Activated CD8-positive, alpha-beta memory T cell treated with anti-CD3 and anti-CD28 coated beads for 24 hours (primary cell): ENCODE measurements around the gene RAB5B.
"Not testable (repeated sequence)": the region's sequence is repeated elsewhere in the genome, so short reads cannot be mapped to it uniquely, and the experiment has no call there.

Source experiments
- DNase-seq: peaks from one replicate; pipeline ENCODE4 v3.0.0-alpha.2; 2020

The RAB5B gene

DNA sequence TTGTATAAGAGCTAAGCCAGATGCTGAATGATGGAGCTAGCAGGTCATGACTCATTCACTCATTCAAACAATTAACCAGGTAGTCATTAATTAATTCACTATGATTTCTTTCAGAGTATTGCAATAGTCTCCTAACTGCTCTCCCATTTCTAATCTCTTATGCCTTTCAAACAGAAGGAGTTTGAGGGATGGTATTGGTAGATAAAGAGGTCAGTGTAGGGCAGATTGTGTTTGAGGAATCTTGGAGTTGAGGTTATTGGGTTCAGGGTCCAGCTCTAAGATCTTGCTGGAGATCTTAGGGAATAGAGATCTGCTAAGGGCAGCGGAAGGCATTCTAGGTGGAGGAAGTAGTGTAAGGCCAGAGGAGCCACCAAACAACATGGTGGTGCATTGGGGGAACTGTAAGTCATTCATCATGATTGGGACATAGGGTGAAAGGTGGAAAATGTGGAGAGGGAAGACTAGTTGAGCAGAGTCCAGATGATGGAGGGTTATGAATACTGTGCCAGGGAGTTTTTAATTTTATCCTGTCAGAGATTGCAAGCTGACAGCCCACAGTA lies 31.2 kb upstream of the RAB5B start:
- DNase-seq: no peak

DNA sequence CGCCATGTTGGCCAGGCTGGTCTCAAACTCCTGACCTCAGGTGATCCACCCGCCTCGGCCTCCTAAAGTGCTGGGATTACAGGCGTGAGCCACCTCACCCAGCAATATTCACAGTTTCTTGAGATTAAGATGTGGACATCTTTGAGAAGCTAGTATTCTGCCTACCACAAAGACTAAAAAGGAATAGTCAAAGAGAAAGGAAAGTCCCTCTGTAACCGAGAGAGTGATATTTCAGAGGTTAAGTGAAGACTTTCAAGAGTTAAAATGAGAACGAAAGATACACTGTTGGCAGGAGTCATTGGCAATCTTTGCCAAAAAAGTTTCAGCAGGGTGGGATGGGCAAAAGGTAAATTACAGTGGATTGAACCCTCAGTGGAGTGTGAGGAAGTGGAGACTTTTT lies 27.3 kb upstream of the RAB5B start:
- no peak for DNase-seq

GRCh38 chr12:55955344-55955743 lies 18.5 kb upstream of the RAB5B start:
- no peak for DNase-seq

GRCh38 chr12:55955800-55956508 lies 17.9 kb upstream of the RAB5B start:
- peak; percentile 69 for DNase-seq

DNA sequence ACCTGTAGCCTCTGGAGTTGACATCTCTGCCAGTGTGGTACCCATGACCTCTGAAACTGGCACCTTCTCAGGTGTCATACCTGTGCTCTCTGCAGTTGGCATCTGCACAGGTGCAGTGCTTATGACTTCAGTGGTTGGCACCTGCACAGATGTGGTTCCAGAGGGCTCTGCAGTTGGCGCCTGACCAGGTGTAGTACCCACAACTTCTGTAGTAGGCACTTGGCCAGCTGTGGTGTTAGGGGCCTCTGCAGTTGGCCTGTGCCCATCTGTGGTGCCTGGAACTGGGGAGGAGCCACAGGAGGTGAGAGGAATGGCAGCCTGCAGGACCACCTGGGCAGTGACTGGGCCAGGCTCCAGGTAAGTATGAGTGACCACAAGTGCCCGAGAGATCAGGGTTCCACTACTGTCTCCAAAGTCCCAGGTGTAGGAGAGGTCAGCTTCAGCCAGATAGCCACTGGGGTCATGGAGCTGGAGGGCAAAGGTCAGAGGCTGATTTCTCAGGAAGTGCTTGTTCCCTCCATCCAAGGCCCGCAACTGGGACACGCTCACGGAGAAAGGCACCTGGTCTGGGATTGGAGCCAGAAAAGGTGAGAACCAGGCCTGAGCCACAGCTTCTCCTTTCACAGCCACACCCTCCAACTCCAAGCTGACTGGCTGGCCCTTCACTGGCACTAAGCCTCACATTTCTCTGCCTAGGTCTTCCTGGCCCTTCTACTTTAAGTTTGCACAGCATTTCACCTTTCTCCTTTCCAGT lies 16.6 kb upstream of the RAB5B start:
- DNase-seq: no peak

DNA sequence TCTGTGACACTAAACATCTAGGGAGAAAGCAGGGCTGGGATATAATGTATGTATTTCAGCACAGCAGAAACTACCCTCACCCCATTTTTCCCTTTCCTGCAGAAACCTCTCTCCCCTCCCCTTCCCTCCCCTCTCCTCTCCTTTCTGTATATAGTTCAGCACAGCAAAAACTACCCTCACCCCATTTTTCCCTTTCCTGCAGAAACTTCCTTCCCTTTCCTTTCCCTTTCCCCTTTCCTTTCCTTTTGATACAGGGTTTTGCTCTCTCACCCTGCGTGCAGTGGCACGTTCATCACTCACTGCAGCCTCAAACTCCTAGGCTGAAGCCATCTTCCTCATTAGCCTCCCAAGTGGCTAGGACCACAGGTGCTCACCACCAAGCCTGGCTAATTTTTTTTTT lies 10.1 kb upstream of the RAB5B start:
- DNase-seq: no peak

GRCh38 chr12:55965240-55965639 lies 8.6 kb upstream of the RAB5B start:
- no peak for DNase-seq

GRCh38 chr12:55965941-55966407 lies 7.9 kb upstream of the RAB5B start, which contains the start of gene PMEL:
Gene PMEL (minus strand): TSS chr12:55966042. CDS start chr12:55966011, 31 bp downstream.
- no peak for DNase-seq

- peak; percentile 97 for DNase-seq
Measured at GRCh38 chr12:55966408-55967281, 7.2 kb upstream of the RAB5B start, which contains the start of gene CDK2. Gene CDK2 (plus strand): TSS chr12:55966830. CDS start chr12:55967009, 179 bp downstream.

DNA sequence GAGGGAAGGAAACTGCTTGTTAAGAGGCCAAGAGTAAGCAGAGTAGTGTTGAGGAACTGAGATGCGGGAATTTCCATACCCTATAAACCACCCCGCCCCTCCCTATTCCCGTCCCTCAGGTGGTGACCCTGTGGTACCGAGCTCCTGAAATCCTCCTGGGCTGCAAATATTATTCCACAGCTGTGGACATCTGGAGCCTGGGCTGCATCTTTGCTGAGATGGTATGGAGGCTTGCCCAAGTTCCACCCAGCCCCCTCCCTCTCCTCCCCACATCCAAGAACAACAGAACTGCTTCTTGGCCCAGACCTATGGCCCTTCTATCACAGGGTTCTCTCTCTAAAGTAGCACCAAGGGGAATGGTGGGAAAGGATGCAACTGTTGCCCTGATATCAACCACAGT lies 4.5 kb upstream of the RAB5B start:
- no peak for DNase-seq

GRCh38 chr12:55970775-55971174 lies 3.1 kb upstream of the RAB5B start:
- DNase-seq: no peak

- no peak for DNase-seq
Measured at GRCh38 chr12:55972042-55972441, 1.8 kb upstream of the RAB5B start.

GRCh38 chr12:55972456-55972855 lies 1.4 kb upstream of the RAB5B start:
- DNase-seq: no peak

GRCh38 chr12:55972911-55973598 lies 823 bp upstream of the RAB5B start:
- DNase-seq: peak; percentile 59

DNA sequence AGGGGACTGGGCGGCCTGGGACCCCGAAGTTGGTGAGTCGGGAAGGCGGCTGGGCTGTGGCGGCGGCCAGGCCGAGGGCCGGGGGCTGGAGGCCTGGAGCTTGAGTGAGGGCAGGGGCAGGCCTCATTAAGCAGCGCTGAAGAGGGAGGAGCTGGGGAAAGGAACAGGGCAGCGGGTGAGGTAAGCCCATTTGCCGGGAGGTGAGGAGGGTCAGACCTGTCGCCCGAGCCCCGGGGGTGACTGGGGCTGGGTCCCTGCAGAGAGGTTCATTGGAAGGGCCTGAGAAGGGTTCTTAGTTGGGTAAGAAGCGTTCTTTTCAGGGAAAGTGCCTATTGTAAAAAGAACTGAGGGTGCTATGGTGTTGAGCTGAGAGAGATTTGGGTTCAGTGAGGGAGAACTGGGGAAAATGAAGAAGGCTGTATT lies 441 bp downstream of the RAB5B start:
- DNase-seq: no peak

DNA sequence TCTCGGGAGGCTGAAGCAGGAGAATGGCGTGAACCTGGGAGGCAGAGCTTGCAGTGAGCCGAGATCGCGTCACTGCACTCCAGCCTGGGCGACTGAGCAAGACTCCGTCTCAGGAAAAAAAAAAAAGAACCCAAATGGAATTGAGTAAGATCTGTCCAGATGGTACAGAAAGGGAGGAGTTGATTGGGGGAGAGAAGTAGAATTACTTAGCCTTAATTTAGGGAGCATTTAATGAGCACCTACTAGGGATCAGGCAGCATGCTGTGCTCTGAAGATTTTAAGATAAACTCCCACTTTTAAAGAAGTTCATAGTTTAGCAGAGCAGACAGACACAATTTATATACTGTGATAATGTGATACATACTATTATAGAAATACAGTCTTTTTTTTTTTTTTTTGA lies 4.5 kb downstream of the RAB5B start:
- DNase-seq: no peak

DNA sequence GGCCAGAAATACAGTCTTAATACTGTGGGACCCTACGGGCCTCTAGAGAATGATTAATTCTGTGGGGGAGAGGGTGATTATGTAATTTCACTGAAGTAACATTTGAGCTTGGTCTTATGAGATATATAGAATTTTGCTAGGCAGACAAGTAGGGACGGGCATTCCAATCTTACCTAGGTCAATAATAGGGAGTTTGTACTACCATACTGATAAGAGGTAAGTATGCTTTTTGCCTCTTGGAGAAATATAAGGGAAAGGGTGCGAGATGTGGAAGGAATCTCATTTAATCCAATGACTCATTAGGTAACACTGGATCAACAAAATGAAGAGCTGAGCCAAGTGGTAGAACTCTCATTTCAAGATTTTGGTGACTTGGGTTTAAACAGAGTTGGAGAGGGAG lies 5.2 kb downstream of the RAB5B start:
- DNase-seq: no peak

GRCh38 chr12:55981882-55982281 lies 8.0 kb downstream of the RAB5B start:
- DNase-seq: not testable (repeated sequence)

GRCh38 chr12:55982319-55982936 lies 8.6 kb downstream of the RAB5B start:
- DNase-seq: no peak

- DNase-seq: no peak
Measured at GRCh38 chr12:55983232-55983842, 9.5 kb downstream of the RAB5B start.

DNA sequence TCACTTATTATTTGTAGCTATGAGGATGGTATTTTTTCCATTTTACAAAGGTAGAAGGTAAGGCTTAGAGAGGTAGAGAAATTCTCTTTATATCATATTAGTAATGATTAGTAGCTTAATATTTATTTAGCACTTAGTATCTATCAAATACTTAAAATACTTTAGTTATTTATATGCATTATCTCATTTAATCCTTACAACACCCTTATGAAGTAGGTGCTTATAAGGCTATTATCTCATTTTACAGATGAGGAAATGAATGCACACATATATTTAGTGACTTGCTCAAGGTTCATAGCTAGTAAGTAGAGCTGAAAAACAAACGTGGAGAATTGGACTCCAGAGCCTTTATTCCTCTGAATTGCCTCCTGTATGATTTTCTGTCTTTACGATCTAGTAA lies 11.0 kb downstream of the RAB5B start:
- no peak for DNase-seq
